ES-I3 (cell line): Measurements from ENCODE around the gene UBTF.
A peak's percentile ranks its signal among the peaks of the same experiment; 100 is the strongest.

Experiments used
- H3K36me3 ChIP-seq: 2 replicates; pipeline ENCODE4 v1.6.1; 2013; ENCODE audit warnings: mild to moderate bottlenecking, low read length, control low read depth, moderate library complexity; ENCODE audit not compliant: insufficient read depth
- H3K4me1 ChIP-seq: 2 replicates; pipeline ENCODE4 v1.6.1; 2013; ENCODE audit warnings: mild to moderate bottlenecking, control low read depth, low read length; ENCODE audit not compliant: insufficient read depth
- H3K9ac ChIP-seq: 2 replicates; pipeline ENCODE4 v1.6.1; 2013; ENCODE audit warnings: low read depth, mild to moderate bottlenecking, low read length, moderate library complexity
- H3K9me3 ChIP-seq: 2 replicates; pipeline ENCODE4 v1.6.1; 2013; ENCODE audit warnings: mild to moderate bottlenecking, low read length, moderate library complexity; ENCODE audit not compliant: control insufficient read depth, insufficient read depth

Gene UBTF

GRCh38 chr17:44219616-44220212 is at the start of gene UBTF:
TSS of gene UBTF (minus strand) at chr17:44219675. CDS start at chr17:44218229, 1,446 bp downstream.
- peaks cover 11% of the 10 kb centered on the region; the same call in 1 of the 2 replicates for H3K36me3 ChIP-seq
- no peaks in the 10 kb centered on the region for H3K9me3 ChIP-seq
- peaks cover 14% of the 10 kb centered on the region for H3K4me1 ChIP-seq
- peak within 1 kb of the TSS; percentile 93 for H3K9ac ChIP-seq

GRCh38 chr17:44268709-44269534 is 49.4 kb upstream of the UBTF start:
- no peaks in the 10 kb centered on the region for H3K9me3 ChIP-seq
- no peak overlapping the region for H3K9ac ChIP-seq
- H3K36me3 ChIP-seq = no peaks in the 10 kb centered on the region
- H3K4me1 ChIP-seq = peaks cover 13% of the 10 kb centered on the region

GRCh38 chr17:44267818-44268490 is 48.5 kb upstream of the UBTF start, which contains the start of gene SLC4A1:
TSS of gene SLC4A1 (minus strand) at chr17:44268135. CDS start at chr17:44262866, 5,269 bp downstream.
- Histone ChIP-seq H3K4me1 (peaks cover 5% of the 10 kb centered on the region; the same call in 1 of the 2 replicates), H3K36me3 (no peaks in the 10 kb centered on the region), H3K9ac (no peak within 1 kb of the TSS), H3K9me3 (no peaks in the 10 kb centered on the region)

- Histone ChIP-seq H3K36me3 (no peaks in the 10 kb centered on the region), H3K9me3 (no peaks in the 10 kb centered on the region), H3K4me1 (peaks cover 5% of the 10 kb centered on the region; the same call in 1 of the 2 replicates), H3K9ac (no peak overlapping the region)
Observed at GRCh38 chr17:44267165-44267455, 47.6 kb upstream of the UBTF start.

- Histone ChIP-seq H3K9ac (no peak overlapping the region), H3K36me3 (no peaks in the 10 kb centered on the region), H3K9me3 (no peaks in the 10 kb centered on the region), H3K4me1 (peaks cover 5% of the 10 kb centered on the region; the same call in 1 of the 2 replicates)
Observed at GRCh38 chr17:44266402-44267164, 47.1 kb upstream of the UBTF start.

- Histone ChIP-seq H3K36me3 (no peaks in the 10 kb centered on the region), H3K4me1 (peaks cover 3% of the 10 kb centered on the region; the same call in 1 of the 2 replicates), H3K9ac (no peak overlapping the region), H3K9me3 (no peaks in the 10 kb centered on the region)
Observed at GRCh38 chr17:44263345-44263902, 43.9 kb upstream of the UBTF start.

GRCh38 chr17:44262654-44263225 is 43.3 kb upstream of the UBTF start:
- no peak overlapping the region for H3K9ac ChIP-seq
- H3K4me1 ChIP-seq = no peaks in the 10 kb centered on the region
- H3K9me3 ChIP-seq = no peaks in the 10 kb centered on the region
- H3K36me3 ChIP-seq = no peaks in the 10 kb centered on the region

GRCh38 chr17:44260296-44260695 is 40.8 kb upstream of the UBTF start:
- Histone ChIP-seq H3K9me3 (no peaks in the 10 kb centered on the region), H3K36me3 (no peaks in the 10 kb centered on the region), H3K9ac (no peak overlapping the region), H3K4me1 (no peaks in the 10 kb centered on the region)

GRCh38 chr17:44258811-44259351 is 39.4 kb upstream of the UBTF start:
- H3K9me3 ChIP-seq = no peaks in the 10 kb centered on the region
- no peaks in the 10 kb centered on the region for H3K4me1 ChIP-seq
- no peaks in the 10 kb centered on the region for H3K36me3 ChIP-seq
- H3K9ac ChIP-seq = no peak overlapping the region

GRCh38 chr17:44257815-44258760 is 38.6 kb upstream of the UBTF start:
- H3K9ac ChIP-seq = no peak overlapping the region
- H3K4me1 ChIP-seq = no peaks in the 10 kb centered on the region
- no peaks in the 10 kb centered on the region for H3K9me3 ChIP-seq
- no peaks in the 10 kb centered on the region for H3K36me3 ChIP-seq

GRCh38 chr17:44256671-44257070 is 37.2 kb upstream of the UBTF start:
- Histone ChIP-seq H3K36me3 (no peaks in the 10 kb centered on the region), H3K4me1 (no peaks in the 10 kb centered on the region), H3K9me3 (no peaks in the 10 kb centered on the region), H3K9ac (no peak overlapping the region)

GRCh38 chr17:44255915-44256314 is 36.4 kb upstream of the UBTF start:
- H3K36me3 ChIP-seq = no peaks in the 10 kb centered on the region
- H3K4me1 ChIP-seq = no peaks in the 10 kb centered on the region
- H3K9ac ChIP-seq = no peak overlapping the region
- no peaks in the 10 kb centered on the region for H3K9me3 ChIP-seq
